Measurements from ENCODE around the gene GALR3.

DNA sequence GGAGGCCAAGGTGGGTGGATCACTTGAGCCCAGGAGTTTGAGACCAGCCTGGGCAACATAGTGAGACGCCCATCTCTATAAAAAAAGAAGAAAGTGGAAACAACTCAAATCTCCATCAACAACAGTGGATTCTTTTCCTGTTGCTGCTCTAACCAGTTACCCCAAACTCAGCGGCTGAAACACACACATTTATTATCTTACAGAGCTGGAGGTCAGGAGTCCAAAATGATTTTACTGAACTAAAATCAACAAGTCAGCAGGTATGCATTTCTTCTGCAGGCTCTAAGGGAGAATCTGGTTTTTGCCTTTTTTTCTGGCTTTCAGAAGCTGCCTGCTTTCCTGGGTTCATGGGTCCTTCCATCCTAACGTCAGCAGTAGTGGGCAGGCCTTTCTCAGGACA, 27.1 kb upstream of the GALR3 start:
- TF ChIP-seq, protein P1, sequence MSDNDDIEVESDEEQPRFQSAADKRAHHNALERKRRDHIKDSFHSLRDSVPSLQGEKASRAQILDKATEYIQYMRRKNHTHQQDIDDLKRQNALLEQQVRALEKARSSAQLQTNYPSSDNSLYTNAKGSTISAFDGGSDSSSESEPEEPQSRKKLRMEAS (IDR thresholded peaks at IDR 0.05) = no peak
- no peak for TF ChIP-seq CEBPB (IDR thresholded peaks at IDR 0.05)
